ENCODE results near the gene WFDC2. TPM values are rescaled to one million over a fixed set of nuclear protein-coding genes. Genes with fewer than 3 reads are reported as not detected.

The WFDC2 gene
- total and polyA plus RNA-seq, 2 donors: 5.6 to 48.4 TPM

DNA sequence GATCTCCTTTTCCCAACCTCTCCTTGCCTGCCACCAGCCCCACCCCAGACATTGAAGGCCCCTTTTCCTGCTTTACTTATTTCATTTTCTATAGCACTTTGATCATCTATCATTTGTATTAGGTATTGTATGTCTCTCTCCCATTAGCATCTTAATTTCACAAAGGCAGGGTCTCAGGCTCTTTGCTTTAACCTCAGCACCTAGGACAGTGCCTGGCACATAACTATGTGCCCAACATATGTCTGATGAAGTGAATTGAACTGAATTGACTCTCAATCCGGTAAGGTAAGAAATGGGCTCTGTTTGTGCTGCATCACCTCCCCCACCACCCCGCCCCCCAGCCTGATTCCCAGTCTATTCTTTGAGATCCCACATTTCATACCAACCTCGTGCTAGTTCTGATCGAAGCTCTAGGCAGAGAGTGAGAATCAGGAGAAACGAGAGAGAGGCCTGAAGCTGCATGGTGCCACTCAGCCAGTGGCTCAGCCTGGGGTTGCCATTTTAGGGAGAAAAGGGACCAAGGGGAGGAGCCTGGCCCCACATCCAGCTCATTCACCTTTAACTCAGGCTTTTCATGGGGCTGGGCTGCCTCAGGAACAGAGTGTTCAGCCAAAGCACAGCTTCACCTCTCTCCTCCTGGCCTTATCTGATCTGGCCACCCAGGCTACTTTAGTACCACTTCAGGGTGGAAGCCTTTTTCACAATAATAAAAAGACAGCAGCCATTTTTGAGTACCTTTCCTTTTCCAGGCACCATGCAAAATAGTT, 45.8 kb downstream of the WFDC2 start, which contains the start of gene SPINT3:
Gene SPINT3, minus strand, starts transcription at position 476 of the 767 bp plus-strand sequence. Its CDS starts 14 bp downstream, at position 462.
- no peaks in the 10 kb centered on the region for H3K27me3 ChIP-seq (ENCODE audit: control insufficient read depth in 2 of 2, insufficient read depth in 1 of 2, low read length in 1 of 2)
- H3K9me3 ChIP-seq (ENCODE audit: control insufficient read depth in 2 of 2, insufficient read depth in 1 of 2, low read length in 1 of 2): no peaks in the 10 kb centered on the region
- no peak for DNase-seq (ENCODE audit: low read depth in 6 of 9, low spot score in 9 of 9)
- 74% methylated on average over 5 of the region's 5 CpGs for WGBS
- H3K27ac ChIP-seq (ENCODE audit: low read depth in 1 of 2, low read length in 1 of 2): no peak within 1 kb of the TSS
- no peaks in the 10 kb centered on the region for H3K36me3 ChIP-seq (ENCODE audit: control insufficient read depth in 2 of 2, insufficient read depth in 2 of 2, low read length in 1 of 2)
- no peaks in the 10 kb centered on the region for H3K4me1 ChIP-seq (ENCODE audit: control insufficient read depth in 2 of 2, insufficient read depth in 2 of 2, low read length in 2 of 2)
- no peak within 1 kb of the TSS for H3K4me3 ChIP-seq (ENCODE audit: low read length in 2 of 2)

DNA sequence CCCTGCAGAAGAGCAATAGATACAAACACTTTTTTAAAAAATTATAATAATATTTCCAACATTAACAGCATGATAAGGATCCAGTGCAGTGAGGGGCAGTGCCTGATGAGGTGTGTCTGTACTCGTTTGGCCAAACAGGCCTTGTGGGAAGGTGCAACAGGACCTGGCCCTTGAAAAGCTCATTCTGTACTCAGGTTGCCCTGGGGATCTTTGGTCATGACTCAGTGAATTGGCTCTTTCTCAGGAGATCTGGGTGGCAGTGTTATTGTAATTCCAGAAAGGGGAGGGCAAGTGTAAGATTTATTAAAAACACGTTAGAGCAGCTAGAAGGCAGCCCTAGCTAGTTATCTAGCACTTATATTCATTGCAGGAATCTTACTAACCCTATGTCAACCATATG, 48.7 kb downstream of the WFDC2 start:
- no peak for DNase-seq (ENCODE audit: low read depth in 6 of 9, low spot score in 9 of 9)
- WGBS: 83% methylated on average over 2 of the region's 2 CpGs
- Histone ChIP-seq H3K4me1 (ENCODE audit: control insufficient read depth in 2 of 2, insufficient read depth in 2 of 2, low read length in 2 of 2) (no peaks in the 10 kb centered on the region), H3K9me3 (ENCODE audit: control insufficient read depth in 2 of 2, insufficient read depth in 1 of 2, low read length in 1 of 2) (no peaks in the 10 kb centered on the region), H3K4me3 (ENCODE audit: low read length in 2 of 2) (no peak overlapping the region), H3K27me3 (ENCODE audit: control insufficient read depth in 2 of 2, insufficient read depth in 1 of 2, low read length in 1 of 2) (no peaks in the 10 kb centered on the region), H3K36me3 (ENCODE audit: control insufficient read depth in 2 of 2, insufficient read depth in 2 of 2, low read length in 1 of 2) (no peaks in the 10 kb centered on the region), H3K27ac (ENCODE audit: low read depth in 1 of 2, low read length in 1 of 2) (no peak overlapping the region)

DNA sequence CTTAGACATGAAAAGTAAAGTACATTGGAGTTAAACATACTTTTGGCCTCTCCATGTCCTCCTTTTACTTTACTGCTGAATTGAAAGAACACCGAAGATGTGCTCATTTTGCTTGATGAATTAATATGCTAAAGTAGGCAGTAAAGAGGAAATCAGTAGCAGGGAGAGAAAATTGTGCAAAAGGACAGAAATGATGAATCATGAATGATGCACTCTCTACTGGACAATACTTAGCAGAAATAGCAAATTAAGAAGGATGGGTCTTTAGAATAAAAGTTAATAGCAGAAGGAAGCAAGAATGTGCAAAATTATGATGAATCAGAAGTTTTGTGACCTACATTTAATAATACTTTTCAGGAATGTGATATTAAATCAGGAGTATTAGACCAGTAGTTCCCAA, 54.3 kb downstream of the WFDC2 start:
- Histone ChIP-seq H3K9me3 (ENCODE audit: control insufficient read depth in 2 of 2, insufficient read depth in 1 of 2, low read length in 1 of 2) (no peaks in the 10 kb centered on the region), H3K4me1 (ENCODE audit: control insufficient read depth in 2 of 2, insufficient read depth in 2 of 2, low read length in 2 of 2) (no peaks in the 10 kb centered on the region), H3K27ac (ENCODE audit: low read depth in 1 of 2, low read length in 1 of 2) (no peak overlapping the region), H3K36me3 (ENCODE audit: control insufficient read depth in 2 of 2, insufficient read depth in 2 of 2, low read length in 1 of 2) (no peaks in the 10 kb centered on the region), H3K27me3 (ENCODE audit: control insufficient read depth in 2 of 2, insufficient read depth in 1 of 2, low read length in 1 of 2) (no peaks in the 10 kb centered on the region), H3K4me3 (ENCODE audit: low read length in 2 of 2) (no peak overlapping the region)
- DNase-seq (ENCODE audit: low read depth in 6 of 9, low spot score in 9 of 9): no peak
- 87% methylated on average over 1 of the region's 1 CpG for WGBS

DNA sequence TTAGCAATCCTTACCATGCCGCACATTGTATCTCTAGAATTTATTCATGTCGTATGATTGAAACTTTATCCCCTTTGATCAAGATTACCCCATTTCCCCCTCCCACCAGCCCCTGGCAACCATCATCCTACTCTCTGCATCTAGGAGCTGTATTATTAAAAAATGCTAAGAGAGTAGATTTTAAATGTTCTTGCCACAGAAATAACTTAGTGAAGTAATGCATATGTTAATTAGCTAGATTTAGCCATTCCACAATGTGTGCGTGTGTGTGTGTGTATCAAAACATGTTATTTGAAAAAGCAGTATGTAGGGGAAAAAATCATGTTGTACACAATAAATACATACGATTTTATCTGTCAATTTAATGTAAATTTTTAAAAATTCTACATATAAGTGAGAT, 57.7 kb downstream of the WFDC2 start:
- no peaks in the 10 kb centered on the region for H3K4me1 ChIP-seq (ENCODE audit: control insufficient read depth in 2 of 2, insufficient read depth in 2 of 2, low read length in 2 of 2)
- H3K4me3 ChIP-seq (ENCODE audit: low read length in 2 of 2): no peak overlapping the region
- no peak for DNase-seq (ENCODE audit: low read depth in 6 of 9, low spot score in 9 of 9)
- no peaks in the 10 kb centered on the region for H3K9me3 ChIP-seq (ENCODE audit: control insufficient read depth in 2 of 2, insufficient read depth in 1 of 2, low read length in 1 of 2)
- WGBS: 83% methylated on average over 4 of the region's 4 CpGs
- no peaks in the 10 kb centered on the region for H3K36me3 ChIP-seq (ENCODE audit: control insufficient read depth in 2 of 2, insufficient read depth in 2 of 2, low read length in 1 of 2)
- no peak overlapping the region for H3K27ac ChIP-seq (ENCODE audit: low read depth in 1 of 2, low read length in 1 of 2)
- H3K27me3 ChIP-seq (ENCODE audit: control insufficient read depth in 2 of 2, insufficient read depth in 1 of 2, low read length in 1 of 2): no peaks in the 10 kb centered on the region

Other genes with a start within 250 kb of the WFDC2 start
- 0.09 TPM for gene SEMG2, start 248.4 kb upstream of the WFDC2 start, total RNA-seq
- 0.39 TPM for gene SEMG2, start 248.4 kb upstream of the WFDC2 start, polyA plus RNA-seq
- gene SLPI, start 215.2 kb upstream of the WFDC2 start, total RNA-seq: 28.0 TPM
- gene SLPI, start 215.2 kb upstream of the WFDC2 start, polyA plus RNA-seq: 663 TPM
- not detected for gene RBPJL, start 162.9 kb upstream of the WFDC2 start, total RNA-seq
- 0.07 TPM for gene RBPJL, start 162.9 kb upstream of the WFDC2 start, polyA plus RNA-seq
- gene MATN4, start 161.5 kb upstream of the WFDC2 start, total RNA-seq: 0.14 TPM
- 0.14 TPM for gene MATN4, start 161.5 kb upstream of the WFDC2 start, polyA plus RNA-seq
- 7.4 TPM for gene SDC4, start 121.3 kb upstream of the WFDC2 start, total RNA-seq
- gene SDC4, start 121.3 kb upstream of the WFDC2 start, polyA plus RNA-seq: 18.9 TPM
- gene SYS1, start 106.6 kb upstream of the WFDC2 start, total RNA-seq: 15.2 TPM
- gene SYS1, start 106.6 kb upstream of the WFDC2 start, polyA plus RNA-seq: 19.7 TPM
- 0.24 TPM for gene TP53TG5, start 91.4 kb upstream of the WFDC2 start, total RNA-seq
- 0.27 TPM for gene TP53TG5, start 91.4 kb upstream of the WFDC2 start, polyA plus RNA-seq
- gene DBNDD2, start 61.5 kb upstream of the WFDC2 start, total RNA-seq: 8.7 TPM
- gene DBNDD2, start 61.5 kb upstream of the WFDC2 start, polyA plus RNA-seq: 54.2 TPM
- 28.1 TPM for gene PIGT, start 53.6 kb upstream of the WFDC2 start, total RNA-seq
- gene PIGT, start 53.6 kb upstream of the WFDC2 start, polyA plus RNA-seq: 52.6 TPM
- not detected for gene SPINT3, start 45.9 kb downstream of the WFDC2 start, total RNA-seq
- gene SPINT3, start 45.9 kb downstream of the WFDC2 start, polyA plus RNA-seq: not detected
- gene WFDC6, start 69.7 kb downstream of the WFDC2 start, total RNA-seq: not detected
- gene WFDC6, start 69.7 kb downstream of the WFDC2 start, polyA plus RNA-seq: 0.27 TPM
- not detected for gene EPPIN, start 77.6 kb downstream of the WFDC2 start, total RNA-seq
- 0.21 TPM for gene EPPIN, start 77.6 kb downstream of the WFDC2 start, polyA plus RNA-seq
- not detected for gene WFDC8, start 109.5 kb downstream of the WFDC2 start, total RNA-seq
- not detected for gene WFDC8, start 109.5 kb downstream of the WFDC2 start, polyA plus RNA-seq
- not detected for gene WFDC10A, start 160.0 kb downstream of the WFDC2 start, total RNA-seq
- gene WFDC10A, start 160.0 kb downstream of the WFDC2 start, polyA plus RNA-seq: 0.09 TPM
- not detected for gene WFDC9, start 161.5 kb downstream of the WFDC2 start, total RNA-seq
- gene WFDC9, start 161.5 kb downstream of the WFDC2 start, polyA plus RNA-seq: not detected
- gene WFDC11, start 200.5 kb downstream of the WFDC2 start, total RNA-seq: not detected
- gene WFDC11, start 200.5 kb downstream of the WFDC2 start, polyA plus RNA-seq: 0.14 TPM
- gene WFDC13, start 232.3 kb downstream of the WFDC2 start, total RNA-seq: not detected
- 0.07 TPM for gene WFDC13, start 232.3 kb downstream of the WFDC2 start, polyA plus RNA-seq
- not detected for gene WFDC10B, start 235.3 kb downstream of the WFDC2 start, total RNA-seq
- gene WFDC10B, start 235.3 kb downstream of the WFDC2 start, polyA plus RNA-seq: 0.23 TPM

Measured in thymus (tissue), 11 donors.